ENCODE results near the gene SFTA2.

- TF ChIP-seq CTCF (IDR thresholded peaks at IDR 0.05) (no peak), EP300 (IDR thresholded peaks at IDR 0.05; ENCODE audit: low read depth) (no peak), POLR2A (IDR thresholded peaks at IDR 0.05) (no peak)
Measured at GRCh38 chr6:30935018-30935417, 3.0 kb upstream of the SFTA2 start.
